Activated naive CD4-positive, alpha-beta T cell treated with Interleukin-2 at 50 U/mL for 16 hours (primary cell): ENCODE measurements around the gene PCBP2.

Source experiments
- DNase-seq: peaks from one replicate; pipeline ENCODE4 v3.0.0-alpha.2; 2020

The PCBP2 gene

GRCh38 chr12:53513712-53514410 is 62.0 kb downstream of the PCBP2 start:
- no peak for DNase-seq

- no peak for DNase-seq
Observed at GRCh38 chr12:53514628-53515290, 62.9 kb downstream of the PCBP2 start.

- DNase-seq = no peak
Observed at GRCh38 chr12:53515291-53515680, 63.4 kb downstream of the PCBP2 start.

- no peak for DNase-seq
Observed at GRCh38 chr12:53516758-53517455, 65.0 kb downstream of the PCBP2 start.

- no peak for DNase-seq
Observed at GRCh38 chr12:53518381-53518780, 66.5 kb downstream of the PCBP2 start.

- no peak for DNase-seq
Observed at GRCh38 chr12:53523131-53523530, 71.2 kb downstream of the PCBP2 start.

GRCh38 chr12:53524476-53524875 is 72.6 kb downstream of the PCBP2 start:
- no peak for DNase-seq

GRCh38 chr12:53530061-53530460 is 78.2 kb downstream of the PCBP2 start:
- no peak for DNase-seq
